ENCODE results near the gene ABCC4. TPM values are rescaled to one million over a fixed set of nuclear protein-coding genes. Genes with fewer than 3 reads are reported as not detected.

The ABCC4 gene
- total RNA-seq, 1 experiment from 2014 or later: 23.9 TPM

- DNase-seq (ENCODE audit: low read depth): no peak
Observed at GRCh38 chr13:95058680-95059079, 242.6 kb downstream of the ABCC4 start.

DNA sequence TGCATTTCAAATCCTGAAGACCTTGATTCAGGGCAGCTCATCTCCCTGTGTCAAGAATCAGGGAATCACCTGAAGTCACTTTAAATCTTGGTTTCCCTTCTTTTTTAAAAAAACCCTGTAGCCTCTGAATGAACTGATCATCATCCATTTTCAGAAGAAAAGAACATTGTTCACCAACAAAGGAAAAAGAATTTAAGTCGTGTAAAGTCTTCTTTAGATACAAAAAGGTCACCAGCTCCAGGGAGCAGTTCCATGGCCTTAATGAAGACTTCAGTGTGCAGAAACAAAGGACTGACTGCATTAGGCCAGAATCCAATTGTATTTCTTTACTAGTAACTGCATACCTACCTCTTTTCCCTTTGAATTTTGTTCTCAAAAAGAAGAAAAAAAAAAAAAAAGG is 245.0 kb downstream of the ABCC4 start:
- DNase-seq (ENCODE audit: low read depth): no peak

GRCh38 chr13:95050800-95051615 is 250.2 kb downstream of the ABCC4 start:
- DNase-seq (ENCODE audit: low read depth): no peak

GRCh38 chr13:95049772-95050171 is 251.5 kb downstream of the ABCC4 start:
- no peak for DNase-seq (ENCODE audit: low read depth)

- DNase-seq (ENCODE audit: low read depth): no peak
Observed at GRCh38 chr13:95044452-95045205, 256.6 kb downstream of the ABCC4 start.

- no peak for DNase-seq (ENCODE audit: low read depth)
Observed at GRCh38 chr13:95039415-95039814, 261.8 kb downstream of the ABCC4 start.

DNA sequence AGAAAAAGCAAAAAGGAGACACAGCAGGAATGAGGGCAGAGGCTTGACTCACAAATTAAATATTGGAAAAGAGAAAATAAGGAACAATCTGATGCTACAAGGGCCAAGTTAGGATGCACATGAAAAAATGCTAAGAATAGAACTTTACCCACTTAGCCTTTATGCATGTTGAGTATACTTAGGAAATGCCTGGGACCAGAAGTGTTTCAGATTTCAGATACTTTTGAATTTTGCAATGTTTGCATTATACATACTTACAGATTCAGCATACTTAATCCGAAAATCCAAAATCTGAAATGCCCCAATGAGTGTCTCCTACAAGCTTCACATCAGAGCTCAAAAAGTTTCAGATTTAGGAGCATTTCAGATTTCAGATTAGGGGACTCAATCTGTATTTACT is 262.3 kb downstream of the ABCC4 start:
- no peak for DNase-seq (ENCODE audit: low read depth)

- no peak for DNase-seq (ENCODE audit: low read depth)
Observed at GRCh38 chr13:95035311-95036109, 265.7 kb downstream of the ABCC4 start.

DNA sequence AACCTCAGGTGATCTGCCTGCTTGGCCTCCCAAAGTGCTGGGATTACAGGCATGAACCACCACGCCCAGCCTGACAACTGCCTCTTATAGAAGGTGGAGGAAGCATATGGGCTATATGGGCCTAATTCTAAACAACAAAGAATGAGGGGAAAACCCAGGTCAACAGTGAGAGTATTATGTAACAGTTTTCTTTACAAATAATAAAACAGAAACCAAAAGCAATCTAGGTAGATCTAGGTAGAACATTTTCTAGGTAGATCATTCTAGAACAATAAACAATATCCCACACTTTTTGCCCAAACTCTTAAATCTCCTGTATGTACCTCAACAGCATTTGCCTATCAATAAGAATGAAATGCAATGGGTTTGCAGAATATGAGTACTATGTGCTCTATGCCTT is 267.4 kb downstream of the ABCC4 start:
- DNase-seq (ENCODE audit: low read depth): no peak

DNA sequence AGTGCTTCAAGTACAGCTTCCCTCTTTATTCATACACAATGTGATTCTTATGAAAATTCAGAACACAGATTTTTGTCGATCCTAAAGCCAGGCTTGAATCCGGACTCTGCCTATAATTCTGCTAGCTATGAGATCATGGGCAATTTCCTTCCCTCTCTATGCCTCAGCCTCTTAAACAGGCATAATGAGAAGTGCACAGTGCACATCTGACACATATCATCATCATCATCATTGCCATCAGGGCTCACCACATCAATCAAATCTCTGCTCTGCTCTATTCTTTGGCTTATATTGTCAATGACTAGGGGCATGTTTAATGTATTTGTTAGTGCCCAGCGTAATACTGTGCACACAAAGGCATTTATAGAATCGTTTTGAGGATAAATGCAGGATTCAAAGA is 269.1 kb downstream of the ABCC4 start:
- no peak for DNase-seq (ENCODE audit: low read depth)

DNA sequence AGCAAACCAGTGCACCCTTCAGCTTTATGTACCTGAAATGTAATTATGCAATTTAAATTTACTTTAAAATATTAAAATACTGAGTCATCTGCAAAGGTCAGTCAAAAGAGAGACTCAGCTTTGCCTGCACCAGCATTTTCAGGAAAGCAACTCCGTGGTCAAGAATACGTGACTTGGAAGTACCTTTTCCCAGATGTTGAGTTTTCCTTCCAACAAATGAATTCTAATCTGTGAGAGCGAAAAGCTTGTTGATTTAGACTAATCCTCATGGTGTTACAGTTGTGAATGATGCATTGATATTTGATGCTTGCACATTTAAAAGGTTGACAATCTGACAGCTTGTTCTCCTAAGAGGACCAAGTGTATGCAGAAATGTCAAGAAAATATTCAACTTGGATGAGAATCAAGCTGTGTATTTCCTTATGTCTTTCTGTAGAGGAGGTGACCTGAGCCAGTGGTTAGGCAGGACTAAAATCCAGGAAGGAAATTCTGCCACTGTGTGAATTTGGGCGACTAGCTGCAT is 270.4 kb downstream of the ABCC4 start:
- DNase-seq (ENCODE audit: low read depth): no peak

GRCh38 chr13:95027638-95028037 is 273.6 kb downstream of the ABCC4 start:
- no peak for DNase-seq (ENCODE audit: low read depth)

- no peak for DNase-seq (ENCODE audit: low read depth)
Observed at GRCh38 chr13:95025116-95025515, 276.1 kb downstream of the ABCC4 start.

DNA sequence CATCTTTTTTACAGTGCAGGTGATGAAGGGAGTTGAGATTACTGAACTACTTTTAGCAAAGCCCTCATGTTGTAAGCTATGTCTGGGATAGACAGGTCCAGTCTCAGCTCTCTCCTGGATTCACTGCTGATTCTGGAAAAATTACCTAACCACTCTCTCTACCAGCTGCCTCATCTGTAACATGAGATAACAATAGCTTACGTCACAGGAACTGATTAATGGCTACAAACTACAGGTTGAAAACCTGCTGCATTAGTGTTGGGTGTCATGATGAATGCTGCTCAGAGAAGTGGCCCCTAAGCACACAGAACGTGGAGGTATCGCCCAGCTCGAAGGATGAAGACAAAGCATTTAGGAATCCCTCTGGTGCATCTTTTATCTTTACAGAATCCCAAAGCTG is 277.8 kb downstream of the ABCC4 start:
- no peak for DNase-seq (ENCODE audit: low read depth)

- DNase-seq (ENCODE audit: low read depth): peak; percentile 81
Observed at GRCh38 chr13:95020298-95020987, 280.8 kb downstream of the ABCC4 start.

- DNase-seq (ENCODE audit: low read depth): no peak
Observed at GRCh38 chr13:95019886-95020285, 281.4 kb downstream of the ABCC4 start.

- no peak for DNase-seq (ENCODE audit: low read depth)
Observed at GRCh38 chr13:95007322-95007721, 293.9 kb downstream of the ABCC4 start.

DNA sequence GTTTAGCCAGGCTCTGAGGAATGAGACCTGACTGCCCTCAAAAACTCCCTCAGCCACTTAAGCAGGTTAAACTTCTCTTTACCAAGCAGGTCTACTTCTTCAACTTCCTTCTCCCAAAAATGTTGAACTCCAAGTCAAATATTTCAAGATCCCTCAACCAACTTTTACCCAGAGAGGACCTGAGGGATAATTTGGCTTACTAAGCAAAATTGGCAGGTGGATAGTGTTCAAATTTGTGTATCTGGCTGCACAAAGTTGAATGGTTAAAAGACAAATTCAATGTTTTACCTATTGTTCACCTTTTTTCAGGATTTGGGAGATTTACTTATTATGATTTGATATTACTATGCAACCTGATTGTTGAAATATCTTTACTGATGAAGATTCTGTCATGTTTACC is 296.0 kb downstream of the ABCC4 start:
- no peak for DNase-seq (ENCODE audit: low read depth)

DNA sequence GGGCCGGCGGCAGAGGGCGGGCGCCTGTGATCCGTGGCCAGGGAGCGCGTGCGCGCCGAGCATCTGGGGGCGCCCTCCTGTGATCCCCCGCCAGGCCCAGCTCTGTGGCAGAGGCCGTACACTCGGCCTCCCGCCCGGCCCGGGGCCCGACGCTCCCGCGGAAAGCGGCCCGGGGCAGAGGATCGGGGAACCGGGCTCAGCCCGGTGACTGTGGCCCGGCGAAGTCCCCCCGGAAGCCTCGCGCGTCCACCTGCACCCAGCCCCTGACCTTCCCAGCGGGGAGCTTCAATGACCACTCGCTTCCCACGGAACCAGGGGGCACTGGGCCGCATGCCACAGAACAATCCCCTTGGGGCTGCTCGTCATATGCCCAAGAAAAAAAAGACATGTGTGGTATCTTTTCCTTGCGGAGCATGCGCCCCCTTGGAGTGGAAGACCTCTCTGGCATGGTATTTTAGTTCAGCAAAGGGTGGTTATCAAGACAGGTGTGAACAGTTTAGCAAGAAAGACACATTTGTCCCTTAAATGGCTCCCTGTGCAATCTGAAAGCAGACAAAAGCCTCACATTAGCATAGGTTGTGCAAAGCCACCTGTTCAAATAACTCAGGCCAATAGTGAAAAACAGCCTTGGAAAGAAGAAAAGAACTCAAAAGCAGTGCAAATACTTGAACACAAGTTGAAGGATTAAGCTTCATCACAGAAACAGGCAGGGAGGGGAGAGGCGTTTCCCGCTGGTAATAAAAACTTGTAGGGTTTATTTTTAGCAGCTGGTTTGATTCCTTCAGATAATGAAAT is 298.0 kb downstream of the ABCC4 start:
- DNase-seq (ENCODE audit: low read depth): peak; percentile 43

DNA sequence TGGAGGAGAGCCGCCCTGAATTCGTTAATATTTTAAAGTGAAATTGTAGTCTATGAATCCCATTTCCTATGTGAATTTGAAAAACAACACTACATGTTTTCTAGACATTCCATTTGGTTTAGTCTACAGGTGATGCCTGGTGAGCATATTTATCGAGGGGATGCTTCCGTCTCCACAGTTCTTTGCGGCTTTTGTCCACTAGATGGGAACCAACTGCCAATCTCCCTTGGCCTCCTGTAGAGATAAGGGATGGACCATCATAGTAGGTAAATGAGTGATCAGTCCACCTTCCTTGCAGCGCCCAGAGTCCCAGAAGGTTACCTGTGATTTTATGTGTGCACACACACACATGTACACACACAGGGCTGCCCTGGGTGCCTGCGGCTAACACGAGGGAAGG is 299.1 kb downstream of the ABCC4 start:
- no peak for DNase-seq (ENCODE audit: low read depth)

All from LHCN-M2 (cell line).